B cell (primary cell): ENCODE results near the gene AMPH. TPM values are rescaled to one million over a fixed set of nuclear protein-coding genes. Genes with fewer than 3 reads are reported as not detected.

ENCODE experiments used
- ATAC-seq: fragments of 200-7000 bp; cut with Tn5 transposase; one replicate; pipeline ENCODE4 v1.10.0; 2021; ENCODE audit warnings: low read depth, mild to moderate bottlenecking, moderate number of reproducible peaks, moderate library complexity
- CTCF ChIA-PET: fragments of 350-600 bp; sonication (Branson Sonifier 250); formaldehyde crosslinking; loops from one replicate; lab custom pipeline; 2021; ENCODE audit warnings: antibody characterized with exemption, inconsistent platforms; lab: Charles Lee
- POLR2A ChIA-PET: fragments of 350-600 bp; sonication (Branson Sonifier 250); formaldehyde crosslinking; loops from one replicate; lab custom pipeline; 2021; ENCODE audit warnings: antibody characterized with exemption; lab: Charles Lee
- DNase-seq: peaks from one replicate; pipeline ENCODE4 v3.0.0; 2013
- H2AFZ ChIP-seq: 2 replicates; pipeline ENCODE4 v1.6.1; 2012; ENCODE audit warnings: mild to moderate bottlenecking, low read depth, low read length; ENCODE audit not compliant: insufficient read depth, poor library complexity, severe bottlenecking
- H3K27ac ChIP-seq, 2 donors: 1 replicate in 1 of 2; 2 replicates in 1 of 2; pipeline ENCODE4 v1.5.1; 2012 to 2013; ENCODE audit warnings: low read length in 2 of 2, mild to moderate bottlenecking in 2 of 2, moderate library complexity in 1 of 2
- H3K27me3 ChIP-seq, 4 experiments: fragments of 200-600 bp in 1 of 4; sonication (generic) in 1 of 4; replicated peaks in 1 of 4; 1 replicate in 2 of 4; 2 replicates in 2 of 4; pipeline versions ENCODE4 v1.6.1 to v1.7.0; 2013 to 2016; ENCODE audit warnings: low read length in 3 of 4, mild to moderate bottlenecking in 2 of 4, mixed read lengths in 1 of 4, moderate library complexity in 1 of 4; ENCODE audit not compliant: insufficient read depth in 4 of 4, control insufficient read depth in 3 of 4; ENCODE audit errors: control extremely low read depth in 1 of 4
- H3K36me3 ChIP-seq, 2 experiments: replicated peaks in 1 of 2; 1 replicate in 1 of 2; 2 replicates in 1 of 2; pipeline versions ENCODE4 v1.6.1 to v1.7.1; 2013; ENCODE audit warnings: low read length in 1 of 2; ENCODE audit not compliant: insufficient read depth in 2 of 2, control insufficient read depth in 1 of 2; ENCODE audit errors: control extremely low read depth in 1 of 2, extremely low read depth in 1 of 2
- H3K4me1 ChIP-seq, 2 donors: fragments of 200-600 bp in 1 of 2; sonication (generic) in 1 of 2; 1 replicate in 1 of 2; 2 replicates in 1 of 2; pipeline versions ENCODE4 v1.5.1 to v1.6.1; 2013 to 2017; ENCODE audit warnings: low read length in 2 of 2; ENCODE audit not compliant: control insufficient read depth in 2 of 2, insufficient read depth in 2 of 2
- H3K4me2 ChIP-seq: replicated peaks from 2 replicates; pipeline ENCODE3; 2012; ENCODE audit warnings: mild to moderate bottlenecking, low read depth, low read length; ENCODE audit not compliant: poor library complexity, severe bottlenecking
- H3K4me3 ChIP-seq, 5 experiments: fragments of 200-600 bp in 1 of 5; sonication (generic) in 1 of 5; 1 replicate in 3 of 5; 2 replicates in 2 of 5; pipeline versions ENCODE4 v1.5.1 to v1.7.0; 2011 to 2016; ENCODE audit warnings: low read length in 4 of 5, mild to moderate bottlenecking in 4 of 5, low read depth in 2 of 5, control low read depth in 1 of 5, moderate library complexity in 1 of 5; ENCODE audit not compliant: insufficient read depth in 1 of 5; ENCODE audit errors: control extremely low read depth in 1 of 5, extremely low read depth in 1 of 5
- H3K79me2 ChIP-seq: fragments of 200-600 bp; sonication (generic); one replicate; pipeline ENCODE4 v1.6.0; 2016; ENCODE audit warnings: low read length; ENCODE audit not compliant: control insufficient read depth, insufficient read depth
- H3K9ac ChIP-seq: fragments of 200-600 bp; sonication (generic); 2 replicates; pipeline ENCODE4 v1.6.1; 2017; ENCODE audit warnings: mild to moderate bottlenecking, low read length, moderate library complexity
- H3K9me3 ChIP-seq, 3 donors: one replicate each; pipeline versions ENCODE4 v1.6.1 to v1.7.1; 2013; ENCODE audit warnings: low read length in 2 of 3; ENCODE audit not compliant: control insufficient read depth in 2 of 3, insufficient read depth in 1 of 3; ENCODE audit errors: control extremely low read depth in 1 of 3
- H4K20me1 ChIP-seq: 2 replicates; pipeline ENCODE4 v1.6.0; 2012; ENCODE audit warnings: mild to moderate bottlenecking, low read length; ENCODE audit not compliant: insufficient read depth, control insufficient read depth, poor library complexity, severe bottlenecking
- H3K27ac Mint-ChIP-seq: one replicate; pipeline ENCODE4 v1.8.0; 2021; ENCODE audit warnings: mixed read lengths
- H3K27me3 Mint-ChIP-seq: one replicate; pipeline ENCODE4 v1.8.0; 2021; ENCODE audit warnings: mixed read lengths
- H3K4me1 Mint-ChIP-seq: one replicate; pipeline ENCODE4 v1.8.0; 2021; ENCODE audit warnings: mixed read lengths
- H3K4me3 Mint-ChIP-seq: one replicate; pipeline ENCODE4 v1.8.0; 2021; ENCODE audit warnings: mixed read lengths
- H3K9me3 Mint-ChIP-seq: one replicate; pipeline ENCODE4 v1.8.0; 2022; ENCODE audit warnings: mixed read lengths; ENCODE audit not compliant: insufficient read depth
- CTCF ChIP-seq: fragments of 200-600 bp; IDR thresholded peaks from one replicate; pipeline ENCODE4 v1.8.0; 2022; ENCODE audit warnings: antibody characterized with exemption, mild to moderate bottlenecking
- EZH2 ChIP-seq: IDR thresholded peaks from 2 replicates; pipeline ENCODE4 v1.6.1; 2012; ENCODE audit warnings: borderline replicate concordance, low read depth, mild to moderate bottlenecking, moderate library complexity, low read length; ENCODE audit not compliant: insufficient read depth, poor library complexity, severe bottlenecking
- WGBS: methylation state at CpG from one replicate; pipeline ENCODE4 v1.1.5; 2013; ENCODE audit warnings: missing lambda C conversion rate; ENCODE audit not compliant: insufficient coverage; 5-methylcytosine and 5-hydroxymethylcytosine counted together
- intact Hi-C: fragments of 100-400 bp; cut with micrococcal nuclease; formaldehyde crosslinking; loops from one replicate; pipeline ENCODE4 v1.10.0; 2022
- polyA plus RNA-seq: library from polyadenylated mRNA; depleted of rRNA; stranded (reverse); fragments of >200 nt; gene quantifications from 2 replicates; pipeline ENCODE4 v1.2.3, GENCODE V29; 2012
- total RNA-seq, 2 donors: library from RNA; stranded (reverse); fragments of 120-200 nt in 1 of 2; gene quantifications; 1 replicate in 1 of 2; 2 replicates in 1 of 2; pipeline versions ENCODE4 v1.2.3 to v1.2.4, GENCODE V29; 2013 to 2022

Gene AMPH
- total and polyA plus RNA-seq, 2 donors (not counting 1 experiment from before 2014, with no cell fraction given) = not detected

GRCh38 chr7:38465956-38466355, 165.2 kb downstream of the AMPH start:
- H3K79me2 ChIP-seq = no peaks in the 10 kb centered on the region
- no peaks in the 10 kb centered on the region for H3K27me3 ChIP-seq
- H3K27ac ChIP-seq = no peak overlapping the region
- DNase-seq (no peak), ATAC-seq (no peak)
- no CpG with 5 or more reads among the region's 6 CpGs for WGBS
- no peak overlapping the region for H3K4me3 ChIP-seq
- H3K9me3 ChIP-seq = peaks cover 0 to 3% (median 0%) of the 10 kb centered on the region in 3 donors
- no peak overlapping the region for H3K4me2 ChIP-seq
- no peak for TF ChIP-seq CTCF
- no peak for TF ChIP-seq EZH2
- Mint-ChIP-seq H3K4me3 (no peak overlapping the region), H3K27me3 (no peaks in the 10 kb centered on the region), H3K27ac (no peak overlapping the region), H3K4me1 (peaks cover 12% of the 10 kb centered on the region), H3K9me3 (no peaks in the 10 kb centered on the region)
- H4K20me1 ChIP-seq = no peaks in the 10 kb centered on the region
- no peak overlapping the region for H3K9ac ChIP-seq
- ChIA-PET CTCF (no interaction called here), POLR2A (no interaction called here)
- H3K4me1 ChIP-seq = peaks cover 3 to 4% of the 10 kb centered on the region in 2 donors
- no peaks in the 10 kb centered on the region for H3K36me3 ChIP-seq
- intact Hi-C loops = no loop called here
- no peak overlapping the region for H2AFZ ChIP-seq

GRCh38 chr7:38463277-38464225, 167.6 kb downstream of the AMPH start:
- Mint-ChIP-seq H3K27me3 (no peaks in the 10 kb centered on the region), H3K4me1 (peaks cover 12% of the 10 kb centered on the region), H3K27ac (no peak overlapping the region), H3K9me3 (no peaks in the 10 kb centered on the region), H3K4me3 (peak overlapping the region; percentile 67)
- whole genome bisulfite sequencing = 48% methylated on average over 6 of the region's 8 CpGs
- Histone ChIP-seq H3K27ac (no peak overlapping the region), H3K4me3 (peak overlapping the region in 2 of 5 experiments; percentile 1 to 21), H3K79me2 (no peaks in the 10 kb centered on the region), H3K4me1 (peaks cover 3 to 4% of the 10 kb centered on the region in 2 donors), H4K20me1 (no peaks in the 10 kb centered on the region), H3K9me3 (peaks cover 0 to 3% (median 0%) of the 10 kb centered on the region in 3 donors), H2AFZ (peak overlapping the region; percentile 37), H3K27me3 (no peaks in the 10 kb centered on the region), H3K36me3 (no peaks in the 10 kb centered on the region), H3K4me2 (peak overlapping the region; percentile 34), H3K9ac (peak overlapping the region; percentile 20)
- DNase-seq (peak; percentile 34), ATAC-seq (no peak)
- POLR2A ChIA-PET = no interaction called here
- intact Hi-C loops = no loop called here
- CTCF ChIA-PET = no interaction called here
- TF ChIP-seq CTCF = no peak
- no peak for TF ChIP-seq EZH2
